ENCODE results near the gene QRFP.
"Not testable (repeated sequence)": the region's sequence is repeated elsewhere in the genome, so short reads cannot be mapped to it uniquely, and the experiment has no call there.

QRFP gene

GRCh38 chr9:130919559-130920145 is 23.0 kb upstream of the QRFP start:
- no peak for DNase-seq

- no peak for DNase-seq
Measured at GRCh38 chr9:130918826-130919558, 22.4 kb upstream of the QRFP start.

GRCh38 chr9:130918101-130918825 is 21.7 kb upstream of the QRFP start:
- DNase-seq: no peak

GRCh38 chr9:130917168-130917960 is 20.8 kb upstream of the QRFP start:
- no peak for DNase-seq

- DNase-seq: no peak
Measured at GRCh38 chr9:130915096-130915447, 18.5 kb upstream of the QRFP start.

GRCh38 chr9:130914417-130915095 is 17.9 kb upstream of the QRFP start:
- DNase-seq: no peak

GRCh38 chr9:130913599-130914416 is 17.2 kb upstream of the QRFP start:
- DNase-seq: no peak

GRCh38 chr9:130912932-130913598 is 16.5 kb upstream of the QRFP start:
- DNase-seq: no peak

GRCh38 chr9:130911254-130912049 is 14.8 kb upstream of the QRFP start:
- no peak for DNase-seq

GRCh38 chr9:130910670-130911069 is 14.1 kb upstream of the QRFP start:
- DNase-seq: not testable (repeated sequence)

GRCh38 chr9:130910041-130910440 is 13.4 kb upstream of the QRFP start:
- DNase-seq: not testable (repeated sequence)

- DNase-seq: no peak
Measured at GRCh38 chr9:130908878-130909355, 12.3 kb upstream of the QRFP start.

- no peak for DNase-seq
Measured at GRCh38 chr9:130908146-130908877, 11.7 kb upstream of the QRFP start.

GRCh38 chr9:130906735-130907416 is 10.3 kb upstream of the QRFP start:
- DNase-seq: no peak

GRCh38 chr9:130905902-130906734 is 9.5 kb upstream of the QRFP start:
- no peak for DNase-seq

GRCh38 chr9:130905125-130905901 is 8.7 kb upstream of the QRFP start:
- DNase-seq: no peak

All from left hindlimb (tissue), 1 donor.